Activated CD8-positive, alpha-beta T cell treated with anti-CD3 and anti-CD28 coated beads for 36 hours (primary cell): ENCODE measurements around the gene MED22. TPM values are rescaled to one million over a fixed set of nuclear protein-coding genes. Genes with fewer than 3 reads are reported as not detected.
A peak's percentile ranks its signal among the peaks of the same experiment; 100 is the strongest.

Experiments
- ATAC-seq: fragments of 200-7000 bp; cut with Tn5 transposase; one replicate; pipeline ENCODE4 v1.10.0; 2021; ENCODE audit warnings: mild to moderate bottlenecking, moderate library complexity
- CTCF ChIA-PET: fragments of 350-600 bp; sonication (Branson Sonifier 250); formaldehyde crosslinking; loops from one replicate; lab custom pipeline; 2021; ENCODE audit warnings: antibody characterized with exemption; lab: Charles Lee
- POLR2A ChIA-PET: fragments of 350-600 bp; sonication (Branson Sonifier 250); formaldehyde crosslinking; loops from one replicate; lab custom pipeline; 2021; ENCODE audit warnings: antibody characterized with exemption; lab: Charles Lee
- DNase-seq: peaks from one replicate; pipeline ENCODE4 v3.0.0-alpha.2; 2020
- H3K27ac Mint-ChIP-seq: one replicate; pipeline ENCODE4 v1.8.0; 2021; ENCODE audit warnings: mild to moderate bottlenecking, mixed read lengths
- H3K27me3 Mint-ChIP-seq: one replicate; pipeline ENCODE4 v1.8.0; 2021; ENCODE audit warnings: mixed read lengths
- H3K36me3 Mint-ChIP-seq: one replicate; pipeline ENCODE4 v1.8.0; 2021; ENCODE audit warnings: low read depth, mixed read lengths
- H3K4me1 Mint-ChIP-seq: one replicate; pipeline ENCODE4 v1.8.0; 2021; ENCODE audit warnings: low read depth, mixed read lengths
- H3K4me3 Mint-ChIP-seq: one replicate; pipeline ENCODE4 v1.8.0; 2021; ENCODE audit warnings: mild to moderate bottlenecking, moderate library complexity, mixed read lengths
- H3K9me3 Mint-ChIP-seq: one replicate; pipeline ENCODE4 v1.8.0; 2021; ENCODE audit warnings: mixed read lengths
- intact Hi-C: fragments of 100-400 bp; cut with micrococcal nuclease; formaldehyde crosslinking; loops from one replicate; pipeline ENCODE4 v1.10.0; 2022
- total RNA-seq, 2 experiments: library from RNA; stranded (reverse); gene quantifications; one replicate each; pipeline ENCODE4 v1.2.3, GENCODE V29; 2021
- TF ChIP-seq, protein P1 (sequence below): fragments of 200-600 bp; IDR thresholded peaks from one replicate; pipeline ENCODE4 v1.8.0; 2022; ENCODE audit warnings: antibody characterized with exemption, mild to moderate bottlenecking

The MED22 gene
- total RNA-seq, 2 experiments from 2014 or later = 23.4 to 29.0 TPM

DNA sequence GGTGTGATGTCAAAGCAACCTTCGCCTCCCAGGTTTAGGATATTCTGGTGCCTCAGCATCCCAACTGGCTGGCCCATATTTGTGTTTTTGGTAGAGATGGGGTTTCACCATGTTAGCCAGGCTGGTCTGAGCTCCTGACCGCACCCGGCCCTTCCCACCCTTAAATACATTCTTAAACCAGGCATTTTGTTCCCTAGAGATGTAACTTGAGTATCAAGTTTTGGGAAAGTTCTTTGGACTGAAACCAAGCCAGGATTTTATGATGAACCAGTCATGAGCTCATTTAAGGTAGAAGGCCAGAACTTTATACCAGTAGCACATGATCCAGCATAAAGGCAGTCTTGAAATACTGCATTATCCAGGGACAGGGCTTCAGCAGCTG is 3.6 kb upstream of the MED22 start:
- DNase-seq (no peak), ATAC-seq (no peak)
- H3K4me1 Mint-ChIP-seq = peaks cover 52% of the 10 kb centered on the region
- H3K4me3 Mint-ChIP-seq = peak overlapping the region; percentile 15
- TF ChIP-seq, protein P1, sequence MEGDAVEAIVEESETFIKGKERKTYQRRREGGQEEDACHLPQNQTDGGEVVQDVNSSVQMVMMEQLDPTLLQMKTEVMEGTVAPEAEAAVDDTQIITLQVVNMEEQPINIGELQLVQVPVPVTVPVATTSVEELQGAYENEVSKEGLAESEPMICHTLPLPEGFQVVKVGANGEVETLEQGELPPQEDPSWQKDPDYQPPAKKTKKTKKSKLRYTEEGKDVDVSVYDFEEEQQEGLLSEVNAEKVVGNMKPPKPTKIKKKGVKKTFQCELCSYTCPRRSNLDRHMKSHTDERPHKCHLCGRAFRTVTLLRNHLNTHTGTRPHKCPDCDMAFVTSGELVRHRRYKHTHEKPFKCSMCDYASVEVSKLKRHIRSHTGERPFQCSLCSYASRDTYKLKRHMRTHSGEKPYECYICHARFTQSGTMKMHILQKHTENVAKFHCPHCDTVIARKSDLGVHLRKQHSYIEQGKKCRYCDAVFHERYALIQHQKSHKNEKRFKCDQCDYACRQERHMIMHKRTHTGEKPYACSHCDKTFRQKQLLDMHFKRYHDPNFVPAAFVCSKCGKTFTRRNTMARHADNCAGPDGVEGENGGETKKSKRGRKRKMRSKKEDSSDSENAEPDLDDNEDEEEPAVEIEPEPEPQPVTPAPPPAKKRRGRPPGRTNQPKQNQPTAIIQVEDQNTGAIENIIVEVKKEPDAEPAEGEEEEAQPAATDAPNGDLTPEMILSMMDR = no peak
- no peaks in the 10 kb centered on the region for H3K9me3 Mint-ChIP-seq
- H3K36me3 Mint-ChIP-seq = peaks cover 55% of the 10 kb centered on the region
- ChIA-PET CTCF (interaction anchor here (0.9 to 2.5 kb wide), 7 partner anchors 10 to 53 kb away, joined by 3 to 15 read pairs (median 5); no protein-coding TSS in a partner anchor), POLR2A (interaction anchor here (0.7 to 28.8 kb wide), 6 partner anchors 3 to 73 kb away, joined by 3 to 872 read pairs (median 8); partner anchors contain the start of genes MED22, RPL7A, STKLD1 and SURF1)
- no peaks in the 10 kb centered on the region for H3K27me3 Mint-ChIP-seq
- peak overlapping the region; percentile 46 for H3K27ac Mint-ChIP-seq
- intact Hi-C loops = no loop called here

DNA sequence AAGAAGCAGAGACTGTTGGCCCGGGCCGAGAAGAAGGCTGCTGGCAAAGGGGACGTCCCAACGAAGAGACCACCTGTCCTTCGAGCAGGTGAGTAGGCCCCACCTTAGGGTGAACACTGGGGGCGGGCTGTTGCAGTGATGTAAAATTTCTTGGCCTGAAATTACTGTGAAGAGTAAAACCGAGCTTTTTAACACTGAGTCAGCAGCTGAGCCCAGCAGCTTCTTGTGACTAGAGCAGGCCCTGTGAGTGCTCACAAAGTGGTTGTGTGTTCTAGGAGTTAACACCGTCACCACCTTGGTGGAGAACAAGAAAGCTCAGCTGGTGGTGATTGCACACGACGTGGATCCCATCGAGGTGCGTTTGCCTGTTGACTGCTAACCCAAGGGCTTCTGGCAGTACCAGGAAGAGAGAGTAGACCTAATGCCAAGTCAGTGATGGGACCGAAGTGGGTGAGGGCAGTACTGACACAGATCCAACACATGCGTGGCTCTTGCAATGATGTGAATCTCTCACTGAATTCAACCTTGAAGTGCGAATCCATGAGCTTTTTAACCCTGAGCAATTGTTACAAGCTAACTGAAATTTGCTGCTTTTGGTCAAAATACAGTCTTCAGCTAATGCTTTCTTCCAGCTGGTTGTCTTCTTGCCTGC is 2.2 kb upstream of the MED22 start:
- no peaks in the 10 kb centered on the region for H3K9me3 Mint-ChIP-seq
- peak overlapping the region; percentile 99 for H3K27ac Mint-ChIP-seq
- ATAC-seq = no peak
- DNase-seq = peak; percentile 39
- peak overlapping the region; percentile 98 for H3K4me3 Mint-ChIP-seq
- POLR2A ChIA-PET = interaction anchor here (0.6 to 28.8 kb wide), 8 partner anchors 1 to 216 kb away, joined by 3 to 872 read pairs (median 4); partner anchors contain the start of genes MED22, RPL7A, SURF1 and SURF2
- peaks cover 67% of the 10 kb centered on the region for H3K36me3 Mint-ChIP-seq
- TF ChIP-seq, protein P1 = no peak
- no peaks in the 10 kb centered on the region for H3K27me3 Mint-ChIP-seq
- intact Hi-C loops = no loop called here
- CTCF ChIA-PET = interaction anchor here (1.3 to 2.5 kb wide), 5 partner anchors 8 to 24 kb away, joined by 4 to 15 read pairs (median 11); no protein-coding TSS in a partner anchor
- peaks cover 51% of the 10 kb centered on the region for H3K4me1 Mint-ChIP-seq

DNA sequence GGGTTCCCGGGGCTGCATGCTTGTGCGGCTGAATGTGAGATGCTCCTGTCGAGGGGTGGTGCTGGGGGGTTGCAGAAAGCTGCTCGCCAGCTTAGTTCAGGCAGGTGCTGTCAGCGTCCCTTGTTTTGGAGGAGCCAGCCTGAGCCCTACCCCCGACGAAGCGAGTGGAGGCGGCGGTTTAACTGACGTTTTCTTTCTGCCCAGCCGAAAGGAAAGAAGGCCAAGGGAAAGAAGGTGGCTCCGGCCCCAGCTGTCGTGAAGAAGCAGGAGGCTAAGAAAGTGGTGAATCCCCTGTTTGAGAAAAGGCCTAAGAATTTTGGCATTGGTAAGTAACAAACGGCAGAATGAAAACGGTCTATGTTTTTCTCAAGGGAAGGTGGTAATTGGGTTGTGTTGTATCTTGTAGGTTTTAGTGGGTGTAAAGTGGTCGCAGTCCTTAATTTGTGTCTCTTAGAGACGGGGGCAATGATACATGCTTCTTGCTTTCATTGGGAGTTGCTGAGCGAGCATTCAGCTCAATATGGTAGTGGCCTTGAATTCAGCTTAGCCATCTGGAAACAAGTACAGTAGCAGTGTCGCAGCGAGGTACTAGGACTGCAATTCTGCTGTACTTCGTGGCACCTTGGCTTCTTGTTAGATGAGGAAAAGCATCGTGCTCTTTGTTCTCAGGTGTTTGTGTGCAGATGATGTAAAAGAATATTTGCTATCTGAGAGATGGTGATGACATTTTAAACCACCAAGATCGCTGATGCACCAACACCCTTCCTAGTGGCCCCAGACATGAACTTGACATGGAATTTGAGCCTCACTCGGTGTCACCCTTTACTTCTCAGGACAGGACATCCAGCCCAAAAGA is 1.0 kb upstream of the MED22 start:
- Mint-ChIP-seq H3K4me1 (peaks cover 44% of the 10 kb centered on the region), H3K27ac (peak overlapping the region; percentile 99), H3K36me3 (peaks cover 68% of the 10 kb centered on the region), H3K27me3 (no peaks in the 10 kb centered on the region), H3K9me3 (no peaks in the 10 kb centered on the region), H3K4me3 (peak overlapping the region; percentile 98)
- ATAC-seq = no peak
- POLR2A ChIA-PET = interaction anchor here (0.6 to 28.8 kb wide), 14 partner anchors 0 to 201 kb away, joined by 3 to 872 read pairs (median 6); partner anchors contain the start of genes CACFD1, MED22, RPL7A and STKLD1
- no peak for DNase-seq
- TF ChIP-seq, protein P1 = no peak
- CTCF ChIA-PET = interaction anchor here (1.0 to 2.5 kb wide), 5 partner anchors 8 to 28 kb away, joined by 3 to 11 read pairs (median 5); partner anchors contain the start of genes SURF1 and SURF2
- intact Hi-C loops = no loop called here

DNA sequence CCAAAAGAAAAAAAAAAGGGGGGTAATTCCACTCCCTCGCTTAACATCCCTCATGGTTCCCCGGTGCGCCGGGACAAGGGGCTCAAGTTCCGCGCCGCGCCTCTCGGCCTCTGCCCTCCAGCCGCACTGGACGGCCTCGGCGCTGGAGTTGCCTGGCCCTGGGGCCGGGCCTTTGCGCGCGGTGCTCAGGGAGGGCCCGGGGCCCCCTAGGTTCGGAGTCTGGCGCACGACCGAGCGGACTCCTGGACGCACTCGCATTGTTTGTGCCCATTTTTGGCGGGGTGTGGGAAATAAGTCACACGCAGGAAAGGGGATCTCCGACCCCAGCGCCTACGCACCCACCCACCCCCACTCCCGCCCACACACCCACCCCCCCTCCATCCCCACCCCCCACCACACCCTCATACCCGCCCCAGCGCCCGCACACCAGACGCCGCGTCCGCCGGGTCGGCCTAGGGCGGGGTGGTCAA is 381 bp downstream of the MED22 start:
- ATAC-seq = peak; percentile 40
- peaks cover 37% of the 10 kb centered on the region for H3K4me1 Mint-ChIP-seq
- peak overlapping the region; percentile 99 for H3K27ac Mint-ChIP-seq
- no peaks in the 10 kb centered on the region for H3K27me3 Mint-ChIP-seq
- ChIA-PET CTCF (interaction anchor here (1.0 to 2.5 kb wide), 6 partner anchors 8 to 27 kb away, joined by 3 to 11 read pairs (median 4); partner anchors contain the start of genes SURF1 and SURF2), POLR2A (interaction anchor here (0.9 to 28.8 kb wide), 12 partner anchors 1 to 112 kb away, joined by 3 to 872 read pairs (median 6); partner anchors contain the start of genes MED22, RPL7A, STKLD1 and SURF1)
- intact Hi-C loops = no loop called here
- DNase-seq = peak; percentile 52
- no peaks in the 10 kb centered on the region for H3K9me3 Mint-ChIP-seq
- H3K4me3 Mint-ChIP-seq = peak overlapping the region; percentile 98
- peaks cover 71% of the 10 kb centered on the region for H3K36me3 Mint-ChIP-seq
- TF ChIP-seq, protein P1 = no peak
